ENCODE results near the gene ADAMTS3. TPM values are rescaled to one million over a fixed set of nuclear protein-coding genes. Genes with fewer than 3 reads are reported as not detected.

Gene ADAMTS3
- total RNA-seq (2021) (3.2 to 4.4 TPM (median 3.8 TPM) in 3 replicates), Bru-seq, nascent RNA (percentile 45 among the genes with signal in this experiment)
- long read RNA-seq, experiment 1, full-length matches to known transcripts, result 1 of 5 reads
- long read RNA-seq, experiment 1, partial matches to known transcripts, result 4 of 5 reads
- long read RNA-seq, experiment 1, other reads (novel, unspliced or antisense), result 0 of 5 reads
- long read RNA-seq, experiment 2, partial matches to known transcripts, result 1 of 3 reads
- long read RNA-seq, experiment 2, other reads (novel, unspliced or antisense), result 2 of 3 reads
- long read RNA-seq, experiment 3, partial matches to known transcripts, result 0 of 1 reads
- long read RNA-seq, experiment 3, other reads (novel, unspliced or antisense), result 1 of 1 reads

GRCh38 chr4:72568959-72569718, at the start of gene ADAMTS3:
Gene ADAMTS3, minus strand, starts transcription at chr4:72569221. Its CDS starts 459 bp downstream, at chr4:72568762.
- no peaks in the 10 kb centered on the region for H3K36me3 Mint-ChIP-seq
- H3K9me3 Mint-ChIP-seq, result no peaks in the 10 kb centered on the region
- peaks cover 44% of the 10 kb centered on the region for H3K4me1 Mint-ChIP-seq
- ATAC-seq (peak; percentile 75), DNase-seq (ENCODE audit: low spot score) (peak; percentile 85)
- CTCF ChIA-PET, result interaction anchor here (2.1 kb wide), 1 partner anchor 64 kb away, joined by 16 read pairs; no protein-coding TSS in a partner anchor
- POLR2A ChIA-PET, result no interaction called here
- H3K27me3 Mint-ChIP-seq (ENCODE audit: low read depth), result no peaks in the 10 kb centered on the region; the same call in 1 of the 2 replicates
- peak within 1 kb of the TSS; percentile 92 for H3K4me3 Mint-ChIP-seq
- H3K27ac Mint-ChIP-seq, result peak within 1 kb of the TSS; percentile 91
- TF ChIP-seq, protein P1, sequence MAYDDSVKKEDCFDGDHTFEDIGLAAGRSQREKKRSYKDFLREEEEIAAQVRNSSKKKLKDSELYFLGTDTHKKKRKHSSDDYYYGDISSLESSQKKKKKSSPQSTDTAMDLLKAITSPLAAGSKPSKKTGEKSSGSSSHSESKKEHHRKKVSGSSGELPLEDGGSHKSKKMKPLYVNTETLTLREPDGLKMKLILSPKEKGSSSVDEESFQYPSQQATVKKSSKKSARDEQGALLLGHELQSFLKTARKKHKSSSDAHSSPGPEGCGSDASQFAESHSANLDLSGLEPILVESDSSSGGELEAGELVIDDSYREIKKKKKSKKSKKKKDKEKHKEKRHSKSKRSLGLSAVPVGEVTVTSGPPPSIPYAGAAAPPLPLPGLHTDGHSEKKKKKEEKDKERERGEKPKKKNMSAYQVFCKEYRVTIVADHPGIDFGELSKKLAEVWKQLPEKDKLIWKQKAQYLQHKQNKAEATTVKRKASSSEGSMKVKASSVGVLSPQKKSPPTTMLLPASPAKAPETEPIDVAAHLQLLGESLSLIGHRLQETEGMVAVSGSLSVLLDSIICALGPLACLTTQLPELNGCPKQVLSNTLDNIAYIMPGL (CRISPR knock-in tag; IDR thresholded peaks at IDR 0.05), result peak; percentile 46; the same call in 1 of the 2 replicates
- TF ChIP-seq ARID4B (CRISPR knock-in tag; IDR thresholded peaks at IDR 0.05; ENCODE audit: borderline replicate concordance) (0 out of 2 replicates have a peak, but pooled peaks have one; percentile 31), ZNF281 (CRISPR knock-in tag; IDR thresholded peaks at IDR 0.05) (no peak), TEAD1 (CRISPR knock-in tag; IDR thresholded peaks at IDR 0.05) (0 out of 2 replicates have a peak, but pooled peaks have one; percentile 18), ATF1 (CRISPR knock-in tag; IDR thresholded peaks at IDR 0.05) (no peak), SP1 (CRISPR knock-in tag; conservative IDR thresholded peaks at IDR 0.05) (peak; percentile 57), ZNF232 (CRISPR knock-in tag; IDR thresholded peaks at IDR 0.05) (no peak), ZNF423 (CRISPR knock-in tag; IDR thresholded peaks at IDR 0.05) (peak; percentile 83), TP53 (CRISPR knock-in tag; IDR thresholded peaks at IDR 0.05) (peak; percentile 56; the same call in 1 of the 2 replicates), ZNF263 (CRISPR knock-in tag; IDR thresholded peaks at IDR 0.05; ENCODE audit: low read depth) (peak; percentile 96), TEAD4 (CRISPR knock-in tag; IDR thresholded peaks at IDR 0.05) (no peak), E2F1 (CRISPR knock-in tag; IDR thresholded peaks at IDR 0.05) (no peak), RELA (CRISPR knock-in tag; IDR thresholded peaks at IDR 0.05; ENCODE audit: borderline replicate concordance) (no peak)
- TF ChIP-seq, protein P2, sequence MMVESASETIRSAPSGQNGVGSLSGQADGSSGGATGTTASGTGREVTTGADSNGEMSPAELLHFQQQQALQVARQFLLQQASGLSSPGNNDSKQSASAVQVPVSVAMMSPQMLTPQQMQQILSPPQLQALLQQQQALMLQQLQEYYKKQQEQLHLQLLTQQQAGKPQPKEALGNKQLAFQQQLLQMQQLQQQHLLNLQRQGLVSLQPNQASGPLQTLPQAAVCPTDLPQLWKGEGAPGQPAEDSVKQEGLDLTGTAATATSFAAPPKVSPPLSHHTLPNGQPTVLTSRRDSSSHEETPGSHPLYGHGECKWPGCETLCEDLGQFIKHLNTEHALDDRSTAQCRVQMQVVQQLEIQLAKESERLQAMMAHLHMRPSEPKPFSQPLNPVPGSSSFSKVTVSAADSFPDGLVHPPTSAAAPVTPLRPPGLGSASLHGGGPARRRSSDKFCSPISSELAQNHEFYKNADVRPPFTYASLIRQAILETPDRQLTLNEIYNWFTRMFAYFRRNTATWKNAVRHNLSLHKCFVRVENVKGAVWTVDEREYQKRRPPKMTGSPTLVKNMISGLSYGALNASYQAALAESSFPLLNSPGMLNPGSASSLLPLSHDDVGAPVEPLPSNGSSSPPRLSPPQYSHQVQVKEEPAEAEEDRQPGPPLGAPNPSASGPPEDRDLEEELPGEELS (CRISPR knock-in tag; IDR thresholded peaks at IDR 0.05), result no peak
